ENCODE measurements around the gene DCLRE1C. TPM values are rescaled to one million over a fixed set of nuclear protein-coding genes. Genes with fewer than 3 reads are reported as not detected.
"Not testable (repeated sequence)": the region's sequence is repeated elsewhere in the genome, so short reads cannot be mapped to it uniquely, and the experiment has no call there.

DCLRE1C gene
- total RNA-seq, 1 donor from 2014 or later: 21.0 TPM

- Mint-ChIP-seq H3K4me1 (peaks cover 18% of the 10 kb centered on the region), H3K27ac (peak within 1 kb of the TSS; percentile 96), H3K36me3 (ENCODE audit: low read depth) (no peaks in the 10 kb centered on the region), H3K9me3 (no peaks in the 10 kb centered on the region), H3K27me3 (no peaks in the 10 kb centered on the region), H3K4me3 (peak within 1 kb of the TSS; percentile 93)
- intact Hi-C loops (cut with micrococcal nuclease): loop anchor here (1.0 to 10.0 kb wide), 5 partner anchors 81 to 395 kb away; partner anchors contain the start of genes RPP38 and SUV39H2
- peak; percentile 98 for DNase-seq
Measured at GRCh38 chr10:14959221-14960057, 5.5 kb upstream of the DCLRE1C start, which contains the start of gene MEIG1. MEIG1 (plus strand) TSS chr10:14959388; CDS start chr10:14966469, 7,081 bp downstream.

- intact Hi-C loops (cut with micrococcal nuclease): loop anchor here (1.0 to 10.0 kb wide), 5 partner anchors 81 to 394 kb away; partner anchors contain the start of genes RPP38 and SUV39H2
- H3K4me1 Mint-ChIP-seq: peaks cover 20% of the 10 kb centered on the region
- no peak for DNase-seq
- peak overlapping the region; percentile 93 for H3K4me3 Mint-ChIP-seq
- H3K9me3 Mint-ChIP-seq: no peaks in the 10 kb centered on the region
- peak overlapping the region; percentile 96 for H3K27ac Mint-ChIP-seq
- H3K36me3 Mint-ChIP-seq (ENCODE audit: low read depth): peaks cover under 1% of the 10 kb centered on the region
- H3K27me3 Mint-ChIP-seq: no peaks in the 10 kb centered on the region
Measured at GRCh38 chr10:14958872-14959220, 5.0 kb upstream of the DCLRE1C start.

GRCh38 chr10:14954934-14955333, 1.0 kb upstream of the DCLRE1C start:
- Mint-ChIP-seq H3K4me3 (peak overlapping the region; percentile 96), H3K4me1 (peaks cover 42% of the 10 kb centered on the region), H3K9me3 (no peaks in the 10 kb centered on the region), H3K27ac (peak overlapping the region; percentile 97), H3K27me3 (no peaks in the 10 kb centered on the region), H3K36me3 (ENCODE audit: low read depth) (peaks cover 8% of the 10 kb centered on the region)
- DNase-seq: no peak
- intact Hi-C loops (cut with micrococcal nuclease): loop anchor here (1.0 to 10.0 kb wide), 9 partner anchors 38 to 768 kb away; partner anchors contain the start of genes CDNF, HSPA14, MSANTD7 and NMT2

- Mint-ChIP-seq H3K27me3 (no peaks in the 10 kb centered on the region), H3K36me3 (ENCODE audit: low read depth) (peaks cover 17% of the 10 kb centered on the region), H3K9me3 (no peaks in the 10 kb centered on the region), H3K4me3 (peak overlapping the region; percentile 96), H3K4me1 (peaks cover 45% of the 10 kb centered on the region), H3K27ac (peak overlapping the region; percentile 97)
- peak; percentile 75 for DNase-seq
- intact Hi-C loops (cut with micrococcal nuclease): loop anchor here (5.0 to 10.0 kb wide), 6 partner anchors 36 to 766 kb away; partner anchors contain the start of gene NMT2
Measured at GRCh38 chr10:14953424-14954000, 384 bp downstream of the DCLRE1C start.

- Mint-ChIP-seq H3K4me3 (peak overlapping the region; percentile 96), H3K4me1 (peaks cover 43% of the 10 kb centered on the region), H3K9me3 (no peaks in the 10 kb centered on the region), H3K27me3 (no peaks in the 10 kb centered on the region), H3K27ac (peak overlapping the region; percentile 97), H3K36me3 (ENCODE audit: low read depth) (peaks cover 22% of the 10 kb centered on the region)
- intact Hi-C loops (cut with micrococcal nuclease): loop anchor here (5.0 to 10.0 kb wide), 6 partner anchors 36 to 766 kb away; partner anchors contain the start of gene NMT2
- no peak for DNase-seq
Measured at GRCh38 chr10:14952851-14953423, 959 bp downstream of the DCLRE1C start.

GRCh38 chr10:14949291-14949690, 4.6 kb downstream of the DCLRE1C start:
- Mint-ChIP-seq H3K27me3 (no peaks in the 10 kb centered on the region), H3K4me3 (no peak overlapping the region), H3K9me3 (no peaks in the 10 kb centered on the region), H3K27ac (peak overlapping the region; percentile 72), H3K4me1 (peaks cover 36% of the 10 kb centered on the region), H3K36me3 (ENCODE audit: low read depth) (peaks cover 46% of the 10 kb centered on the region)
- intact Hi-C loops (cut with micrococcal nuclease): no loop called here
- no peak for DNase-seq

GRCh38 chr10:14947268-14947667, 6.6 kb downstream of the DCLRE1C start:
- no peak for DNase-seq
- H3K4me1 Mint-ChIP-seq: peaks cover 29% of the 10 kb centered on the region
- intact Hi-C loops (cut with micrococcal nuclease): no loop called here
- no peaks in the 10 kb centered on the region for H3K9me3 Mint-ChIP-seq
- no peaks in the 10 kb centered on the region for H3K27me3 Mint-ChIP-seq
- H3K4me3 Mint-ChIP-seq: no peak overlapping the region
- peaks cover 51% of the 10 kb centered on the region for H3K36me3 Mint-ChIP-seq (ENCODE audit: low read depth)
- no peak overlapping the region for H3K27ac Mint-ChIP-seq

- no peaks in the 10 kb centered on the region for H3K9me3 Mint-ChIP-seq
- no peak overlapping the region for H3K27ac Mint-ChIP-seq
- peaks cover 20% of the 10 kb centered on the region for H3K4me1 Mint-ChIP-seq
- peaks cover 55% of the 10 kb centered on the region for H3K36me3 Mint-ChIP-seq (ENCODE audit: low read depth)
- H3K27me3 Mint-ChIP-seq: no peaks in the 10 kb centered on the region
- no peak overlapping the region for H3K4me3 Mint-ChIP-seq
- intact Hi-C loops (cut with micrococcal nuclease): no loop called here
- DNase-seq: no peak
Measured at GRCh38 chr10:14945108-14945507, 8.8 kb downstream of the DCLRE1C start.

- Mint-ChIP-seq H3K4me1 (peaks cover 14% of the 10 kb centered on the region), H3K36me3 (ENCODE audit: low read depth) (peaks cover 47% of the 10 kb centered on the region)
- H3K27ac Mint-ChIP-seq; H3K9me3 Mint-ChIP-seq; intact Hi-C loops (cut with micrococcal nuclease); DNase-seq; H3K27me3 Mint-ChIP-seq; H3K4me3 Mint-ChIP-seq: not testable (repeated sequence)
Measured at GRCh38 chr10:14942950-14943338, 11.0 kb downstream of the DCLRE1C start.

- H3K4me3 Mint-ChIP-seq; DNase-seq; intact Hi-C loops (cut with micrococcal nuclease); H3K9me3 Mint-ChIP-seq; H3K27me3 Mint-ChIP-seq: not testable (repeated sequence)
- Mint-ChIP-seq H3K36me3 (ENCODE audit: low read depth) (peaks cover 46% of the 10 kb centered on the region), H3K27ac (peak overlapping the region; percentile 49), H3K4me1 (peaks cover 14% of the 10 kb centered on the region)
Measured at GRCh38 chr10:14942147-14942949, 11.5 kb downstream of the DCLRE1C start.

GRCh38 chr10:14938971-14939370, 14.9 kb downstream of the DCLRE1C start:
- DNase-seq: peak; percentile 65
- H3K27me3 Mint-ChIP-seq; intact Hi-C loops (cut with micrococcal nuclease); H3K4me3 Mint-ChIP-seq; H3K9me3 Mint-ChIP-seq: not testable (repeated sequence)
- Mint-ChIP-seq H3K36me3 (ENCODE audit: low read depth) (peaks cover 39% of the 10 kb centered on the region), H3K27ac (peak overlapping the region; percentile 48), H3K4me1 (peaks cover 13% of the 10 kb centered on the region)

- intact Hi-C loops (cut with micrococcal nuclease): no loop called here
- no peak for DNase-seq
- Mint-ChIP-seq H3K27me3 (no peaks in the 10 kb centered on the region), H3K27ac (no peak overlapping the region), H3K4me3 (no peak overlapping the region), H3K36me3 (ENCODE audit: low read depth) (peaks cover 45% of the 10 kb centered on the region), H3K9me3 (no peaks in the 10 kb centered on the region), H3K4me1 (peaks cover 1% of the 10 kb centered on the region)
Measured at GRCh38 chr10:14936584-14936983, 17.3 kb downstream of the DCLRE1C start.

- H3K27me3 Mint-ChIP-seq: no peaks in the 10 kb centered on the region
- no peaks in the 10 kb centered on the region for H3K9me3 Mint-ChIP-seq
- no peak overlapping the region for H3K4me3 Mint-ChIP-seq
- H3K4me1 Mint-ChIP-seq: no peaks in the 10 kb centered on the region
- intact Hi-C loops (cut with micrococcal nuclease): no loop called here
- no peak for DNase-seq
- H3K36me3 Mint-ChIP-seq (ENCODE audit: low read depth): peaks cover 66% of the 10 kb centered on the region
- no peak overlapping the region for H3K27ac Mint-ChIP-seq
Measured at GRCh38 chr10:14930610-14931009, 23.3 kb downstream of the DCLRE1C start.
